ENCODE measurements around the gene NALF2.

Gene NALF2

GRCh38 chrX:69469975-69470374 is 34.2 kb upstream of the NALF2 start:
- no peak overlapping the region for H3K9ac ChIP-seq (ENCODE audit: low read depth, low read length, poor library complexity, severe bottlenecking)
- H3K9me3 ChIP-seq (ENCODE audit: insufficient read depth, low read depth, low read length): no peaks in the 10 kb centered on the region
- no peak overlapping the region for H3K4me2 ChIP-seq (ENCODE audit: low read depth, low read length, poor library complexity, severe bottlenecking)
- no peak overlapping the region for H2AFZ ChIP-seq (ENCODE audit: low read length)
- no peaks in the 10 kb centered on the region for H3K4me1 ChIP-seq (ENCODE audit: insufficient read depth, low read length, poor library complexity, severe bottlenecking)
- no peaks in the 10 kb centered on the region for H3K36me3 ChIP-seq (ENCODE audit: insufficient read depth, low read length)
- no peaks in the 10 kb centered on the region for H3K9me2 ChIP-seq (replicated peaks; ENCODE audit: low read depth, low read length)
- TF ChIP-seq CTCF (conservative IDR thresholded peaks at IDR 0.05; ENCODE audit: low read length) (no peak), EZH2phosphoT487 (IDR thresholded peaks at IDR 0.05; ENCODE audit: borderline replicate concordance) (no peak)
- H3K4me3 ChIP-seq (ENCODE audit: low read length, poor library complexity, severe bottlenecking): no peak overlapping the region
- H3F3A ChIP-seq (ENCODE audit: low read depth): no peaks in the 10 kb centered on the region
- H3K27me3 ChIP-seq (ENCODE audit: insufficient read depth, low read length, poor library complexity, severe bottlenecking): no peaks in the 10 kb centered on the region
- no peaks in the 10 kb centered on the region for H3K79me2 ChIP-seq (ENCODE audit: insufficient read depth, low read length)
- H4K20me1 ChIP-seq (ENCODE audit: insufficient read depth, low read length, poor library complexity, severe bottlenecking): no peaks in the 10 kb centered on the region

GRCh38 chrX:69489625-69490024 is 14.5 kb upstream of the NALF2 start:
- Histone ChIP-seq H3K36me3 (ENCODE audit: insufficient read depth, low read length) (no peaks in the 10 kb centered on the region), H2AFZ (ENCODE audit: low read length) (no peak overlapping the region), H3K9me3 (ENCODE audit: insufficient read depth, low read depth, low read length) (no peaks in the 10 kb centered on the region), H3K4me1 (ENCODE audit: insufficient read depth, low read length, poor library complexity, severe bottlenecking) (no peaks in the 10 kb centered on the region), H3K27me3 (ENCODE audit: insufficient read depth, low read length, poor library complexity, severe bottlenecking) (no peaks in the 10 kb centered on the region), H4K20me1 (ENCODE audit: insufficient read depth, low read length, poor library complexity, severe bottlenecking) (no peaks in the 10 kb centered on the region), H3K9ac (ENCODE audit: low read depth, low read length, poor library complexity, severe bottlenecking) (no peak overlapping the region), H3K4me2 (ENCODE audit: low read depth, low read length, poor library complexity, severe bottlenecking) (no peak overlapping the region), H3K9me2 (replicated peaks; ENCODE audit: low read depth, low read length) (no peaks in the 10 kb centered on the region), H3K79me2 (ENCODE audit: insufficient read depth, low read length) (no peaks in the 10 kb centered on the region), H3F3A (ENCODE audit: low read depth) (no peaks in the 10 kb centered on the region), H3K4me3 (ENCODE audit: low read length, poor library complexity, severe bottlenecking) (no peak overlapping the region)
- no peak for TF ChIP-seq EZH2phosphoT487 (IDR thresholded peaks at IDR 0.05; ENCODE audit: borderline replicate concordance)
- no peak for TF ChIP-seq CTCF (conservative IDR thresholded peaks at IDR 0.05; ENCODE audit: low read length)

- no peak overlapping the region for H3K4me2 ChIP-seq (ENCODE audit: low read depth, low read length, poor library complexity, severe bottlenecking)
- no peak overlapping the region for H3K9ac ChIP-seq (ENCODE audit: low read depth, low read length, poor library complexity, severe bottlenecking)
- no peaks in the 10 kb centered on the region for H3F3A ChIP-seq (ENCODE audit: low read depth)
- no peaks in the 10 kb centered on the region for H3K9me3 ChIP-seq (ENCODE audit: insufficient read depth, low read depth, low read length)
- no peaks in the 10 kb centered on the region for H3K36me3 ChIP-seq (ENCODE audit: insufficient read depth, low read length)
- TF ChIP-seq CTCF (conservative IDR thresholded peaks at IDR 0.05; ENCODE audit: low read length): peak; percentile 54
- no peak for TF ChIP-seq EZH2phosphoT487 (IDR thresholded peaks at IDR 0.05; ENCODE audit: borderline replicate concordance)
- H4K20me1 ChIP-seq (ENCODE audit: insufficient read depth, low read length, poor library complexity, severe bottlenecking): no peaks in the 10 kb centered on the region
- H3K79me2 ChIP-seq (ENCODE audit: insufficient read depth, low read length): no peaks in the 10 kb centered on the region
- no peaks in the 10 kb centered on the region for H3K4me1 ChIP-seq (ENCODE audit: insufficient read depth, low read length, poor library complexity, severe bottlenecking)
- no peaks in the 10 kb centered on the region for H3K9me2 ChIP-seq (replicated peaks; ENCODE audit: low read depth, low read length)
- H2AFZ ChIP-seq (ENCODE audit: low read length): no peak overlapping the region
- H3K4me3 ChIP-seq (ENCODE audit: low read length, poor library complexity, severe bottlenecking): no peak overlapping the region
- no peaks in the 10 kb centered on the region for H3K27me3 ChIP-seq (ENCODE audit: insufficient read depth, low read length, poor library complexity, severe bottlenecking)
These were observed 10.9 kb upstream of the NALF2 start for GRCh38 chrX:69493193-69493592.

All from Loucy (cell line).